ENCODE measurements around the gene SMIM8.
"Not testable (repeated sequence)": the region's sequence is repeated elsewhere in the genome, so short reads cannot be mapped to it uniquely, and the experiment has no call there.

Gene SMIM8

GRCh38 chr6:87322304-87323212 lies at the start of gene SMIM8:
Gene SMIM8 (plus strand): TSS chr6:87322588. CDS start chr6:87337032, 14,444 bp downstream.
- DNase-seq: peak in 13 of 14 donors; percentile 18 to 80 (median 50)

GRCh38 chr6:87274660-87275274 lies 47.6 kb upstream of the SMIM8 start:
- DNase-seq: no peak

GRCh38 chr6:87276624-87277023 lies 45.8 kb upstream of the SMIM8 start:
- no peak for DNase-seq

GRCh38 chr6:87277123-87277522 lies 45.3 kb upstream of the SMIM8 start:
- no peak for DNase-seq

GRCh38 chr6:87279196-87279595 lies 43.2 kb upstream of the SMIM8 start:
- no peak for DNase-seq

- DNase-seq: no peak
These were observed 41.0 kb upstream of the SMIM8 start for GRCh38 chr6:87281426-87281825.

GRCh38 chr6:87282743-87283142 lies 39.6 kb upstream of the SMIM8 start:
- DNase-seq: no peak

- no peak for DNase-seq
These were observed 38.9 kb upstream of the SMIM8 start for GRCh38 chr6:87283461-87283860.

GRCh38 chr6:87287251-87287650 lies 35.1 kb upstream of the SMIM8 start:
- no peak for DNase-seq

- no peak for DNase-seq
These were observed 32.8 kb upstream of the SMIM8 start for GRCh38 chr6:87289571-87289970.

GRCh38 chr6:87291883-87292282 lies 30.5 kb upstream of the SMIM8 start:
- DNase-seq: no peak

GRCh38 chr6:87293526-87293925 lies 28.9 kb upstream of the SMIM8 start:
- no peak for DNase-seq

GRCh38 chr6:87297119-87297518 lies 25.3 kb upstream of the SMIM8 start:
- no peak for DNase-seq

- DNase-seq: not testable (repeated sequence)
These were observed 21.1 kb upstream of the SMIM8 start for GRCh38 chr6:87301277-87301676.

GRCh38 chr6:87308970-87309369 lies 13.4 kb upstream of the SMIM8 start:
- no peak for DNase-seq

GRCh38 chr6:87312860-87313259 lies 9.5 kb upstream of the SMIM8 start:
- no peak for DNase-seq

GRCh38 chr6:87315071-87315470 lies 7.3 kb upstream of the SMIM8 start:
- DNase-seq: no peak

GRCh38 chr6:87319271-87319987 lies 3.0 kb upstream of the SMIM8 start:
- no peak for DNase-seq

- not testable (repeated sequence) for DNase-seq
These were observed 1.5 kb downstream of the SMIM8 start for GRCh38 chr6:87323880-87324279.

- no peak for DNase-seq
These were observed 8.6 kb downstream of the SMIM8 start for GRCh38 chr6:87330961-87331360.

- no peak for DNase-seq
These were observed 10.6 kb downstream of the SMIM8 start for GRCh38 chr6:87333033-87333432.

- no peak for DNase-seq
These were observed 11.3 kb downstream of the SMIM8 start for GRCh38 chr6:87333591-87334181.

- no peak for DNase-seq
These were observed 12.3 kb downstream of the SMIM8 start for GRCh38 chr6:87334683-87335082.
